Posterior cingulate gyrus (tissue), 11 donors: ENCODE results near the gene SRP72.
"Not testable (repeated sequence)": the region's sequence is repeated elsewhere in the genome, so short reads cannot be mapped to it uniquely, and the experiment has no call there.

ENCODE experiments used
- DNase-seq, 10 donors: peaks; one replicate each; pipeline versions ENCODE4 v3.0.0 to v3.0.0-alpha.2; 2020 to 2021; ENCODE audit warnings: mixed read lengths in 3 of 10
- intact Hi-C: fragments of 100-400 bp; cut with DNase I; formaldehyde crosslinking; loops from one replicate; pipeline ENCODE4 v1.15.1; 2023

SRP72 gene

DNA sequence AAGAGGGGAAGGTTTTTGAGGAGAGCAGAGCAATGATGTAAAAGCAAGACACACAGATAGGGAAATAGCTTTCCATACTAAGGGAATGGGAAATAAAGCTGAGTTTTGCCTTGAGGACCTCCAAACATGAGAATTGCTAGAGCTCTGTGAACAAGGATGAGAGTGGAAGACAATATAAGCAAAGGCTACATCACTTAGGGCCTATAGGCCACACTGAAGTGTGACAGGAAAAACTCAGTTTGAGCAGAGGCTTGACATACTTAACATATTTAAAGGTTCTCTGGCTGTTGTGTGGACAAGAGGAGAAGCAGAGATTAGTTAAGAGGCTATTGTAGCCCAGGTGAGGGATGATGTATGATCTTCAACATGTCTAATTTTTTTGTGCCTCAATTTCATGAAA lies 5.3 kb upstream of the SRP72 start:
- no peak for DNase-seq
- intact Hi-C loops: no loop called here

DNA sequence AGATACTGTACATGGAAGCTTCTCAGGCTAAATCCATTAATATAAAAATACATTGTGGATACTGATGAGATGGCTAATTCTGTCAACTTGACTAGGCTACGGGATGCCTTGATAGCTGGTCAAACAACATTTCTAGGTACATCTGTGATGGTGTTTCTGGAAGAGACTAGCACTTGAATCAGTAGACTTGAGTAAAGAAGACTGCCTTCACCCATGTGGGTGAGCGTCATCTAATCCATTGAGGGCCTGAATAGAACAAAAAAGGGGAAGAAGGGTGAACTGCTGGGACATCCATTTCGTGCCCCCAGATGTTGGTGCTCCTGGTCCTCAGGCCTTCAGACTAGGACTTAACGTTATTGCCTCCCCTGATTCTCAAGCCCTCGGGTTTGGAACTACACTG lies 3.7 kb upstream of the SRP72 start:
- intact Hi-C loops: no loop called here
- no peak for DNase-seq

DNA sequence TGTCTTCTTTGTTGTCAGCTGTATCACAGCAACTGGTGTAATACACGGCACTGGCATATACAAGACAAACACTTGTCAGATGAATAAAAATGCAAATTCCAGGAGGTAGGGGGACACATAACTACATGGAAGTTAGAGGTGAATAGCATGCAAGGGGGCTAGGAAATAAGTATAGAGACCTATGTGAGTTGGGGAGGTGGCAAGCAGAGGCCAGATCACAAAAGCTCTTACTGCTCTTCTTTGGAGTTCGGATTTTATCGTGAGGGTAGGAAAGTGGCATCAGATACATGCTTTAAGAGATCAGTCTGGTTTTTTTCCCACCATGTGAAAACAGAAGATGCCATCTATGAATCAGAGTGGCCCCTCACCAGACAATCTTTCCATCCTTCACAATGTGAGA lies 2.8 kb upstream of the SRP72 start:
- DNase-seq: no peak
- intact Hi-C loops: no loop called here

DNA sequence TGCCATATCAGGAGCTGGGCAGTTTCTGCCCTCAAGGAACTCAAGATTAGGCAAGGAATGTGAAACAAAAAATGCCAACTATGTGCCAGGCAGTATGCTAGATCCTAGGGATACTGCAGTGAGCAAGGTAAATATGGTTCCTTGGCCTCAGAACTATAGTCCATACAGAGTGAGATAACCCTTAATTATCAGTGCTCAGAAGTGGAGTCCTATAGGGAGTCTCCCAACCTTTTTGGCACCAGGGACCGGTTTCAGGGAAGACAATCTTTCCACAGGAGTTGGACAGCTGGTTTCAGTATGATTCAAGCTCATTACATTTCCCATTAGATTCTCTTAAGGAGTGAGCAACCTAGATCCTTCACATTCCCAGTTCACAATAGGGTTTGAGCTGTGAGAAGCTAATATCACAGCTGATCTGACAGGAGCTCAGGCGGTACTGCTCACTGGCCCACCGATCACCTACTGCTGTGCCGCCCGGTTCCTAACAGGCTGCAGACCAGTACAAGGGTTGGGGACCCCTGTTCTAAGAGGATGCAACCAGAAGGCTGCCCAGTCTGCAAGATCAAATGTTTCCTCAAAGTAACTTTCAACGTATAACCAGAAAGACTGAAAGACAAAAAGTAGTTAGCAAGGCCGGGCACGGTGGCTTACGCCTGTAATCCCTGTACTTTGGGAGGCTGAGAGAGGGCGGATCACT lies 1.7 kb upstream of the SRP72 start:
- no peak for DNase-seq
- intact Hi-C loops: loop anchor here (5.0 kb wide), 1 partner anchor 33 kb away; no protein-coding TSS in a partner anchor

DNA sequence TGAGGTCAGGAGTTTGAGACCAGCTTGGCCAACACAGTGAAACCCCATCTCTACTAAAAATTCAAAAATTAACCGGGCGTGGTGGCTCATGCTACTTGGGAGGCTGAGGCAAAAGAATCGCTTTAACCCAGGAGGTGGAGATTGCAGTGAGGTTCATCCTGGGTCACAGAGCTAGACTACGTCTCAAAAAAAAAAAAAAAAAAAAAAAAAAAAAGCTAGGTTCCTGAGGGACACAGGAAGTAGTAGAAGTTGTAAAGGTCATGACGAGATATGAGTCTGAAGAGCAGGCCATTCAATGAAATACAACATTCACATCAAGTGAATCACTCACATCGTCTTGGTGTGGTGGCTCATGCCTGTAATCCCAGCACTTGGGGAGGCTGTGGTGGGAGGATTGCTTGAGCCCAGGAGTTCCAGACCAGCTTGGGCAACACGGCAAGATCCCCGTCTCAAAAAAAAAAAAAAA lies 1.1 kb upstream of the SRP72 start:
- intact Hi-C loops: loop anchor here (5.0 kb wide), 1 partner anchor 34 kb away; no protein-coding TSS in a partner anchor
- DNase-seq: not testable (repeated sequence)

DNA sequence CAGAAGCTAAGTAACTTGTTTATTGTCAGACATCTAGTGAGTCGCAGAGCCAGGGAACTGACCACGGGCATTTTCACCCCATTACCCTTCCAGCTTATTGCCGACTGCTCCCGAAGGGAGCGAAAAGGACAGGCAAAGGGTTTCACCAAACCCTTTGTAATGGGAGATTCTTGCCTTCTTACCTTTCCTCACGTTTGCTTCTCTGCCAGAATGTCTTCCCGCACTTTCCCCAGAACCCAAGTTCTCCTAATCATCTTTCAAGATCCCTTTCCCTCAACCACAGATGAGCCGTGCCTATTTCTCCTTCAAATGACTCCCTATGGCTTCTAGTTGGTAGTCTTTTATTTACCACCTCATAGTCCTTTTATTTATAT lies 520 bp upstream of the SRP72 start:
- DNase-seq: no peak
- intact Hi-C loops: loop anchor here (5.0 kb wide), 1 partner anchor 35 kb away; no protein-coding TSS in a partner anchor

DNA sequence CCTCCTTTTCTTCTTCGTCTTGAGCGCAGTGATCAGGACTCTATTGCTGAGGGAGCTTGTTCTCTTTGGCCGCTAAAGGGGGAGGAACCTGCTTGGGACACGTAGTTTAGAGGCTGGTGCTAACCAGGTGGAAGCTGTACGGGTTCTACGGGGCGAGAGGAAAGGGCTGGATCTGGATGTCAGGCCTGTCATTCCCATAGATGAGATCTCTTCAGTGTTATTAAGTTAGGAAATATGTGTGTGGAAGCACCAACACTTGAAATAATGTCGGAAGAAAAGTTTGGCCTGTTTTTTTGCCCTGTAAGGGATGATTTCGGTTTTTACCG lies 643 bp downstream of the SRP72 start:
- DNase-seq: no peak
- intact Hi-C loops: loop anchor here (2.0 to 5.0 kb wide), 2 partner anchors 36 to 77 kb away; no protein-coding TSS in a partner anchor

DNA sequence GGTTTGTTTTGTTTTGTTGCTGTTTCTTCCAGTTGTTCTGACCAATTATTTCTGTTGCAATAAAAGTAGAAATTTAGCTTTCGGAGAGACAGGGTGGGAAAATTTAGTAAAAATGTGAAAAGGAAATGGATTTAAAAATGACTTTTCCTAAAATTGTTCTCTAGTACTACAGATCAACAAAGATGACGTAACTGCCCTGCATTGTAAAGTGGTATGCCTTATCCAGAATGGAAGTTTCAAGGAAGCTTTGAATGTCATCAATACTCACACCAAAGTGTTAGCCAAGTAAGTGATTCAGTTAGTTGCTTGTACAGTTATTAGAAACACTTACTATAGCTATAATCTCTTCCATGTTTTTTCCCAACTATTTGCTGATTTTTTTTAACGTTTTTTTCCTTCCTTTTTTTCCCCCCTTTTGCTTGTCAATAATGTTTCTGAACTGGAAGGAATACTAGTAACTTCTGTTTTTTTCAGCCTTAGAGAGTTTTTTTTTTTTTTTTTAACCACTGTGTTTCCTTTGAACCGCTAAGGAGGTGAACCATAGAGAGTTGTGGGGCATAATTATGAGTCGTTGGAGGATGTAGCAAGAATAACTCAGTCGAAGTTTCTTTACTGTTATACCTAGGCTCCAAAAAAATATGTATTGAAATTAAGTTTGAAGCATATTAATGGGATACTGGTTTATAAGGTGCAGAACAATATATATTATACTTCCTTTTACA lies 2.2 kb downstream of the SRP72 start:
- intact Hi-C loops: loop anchor here (2.0 to 5.0 kb wide), 2 partner anchors 37 to 75 kb away; no protein-coding TSS in a partner anchor
- DNase-seq: no peak

DNA sequence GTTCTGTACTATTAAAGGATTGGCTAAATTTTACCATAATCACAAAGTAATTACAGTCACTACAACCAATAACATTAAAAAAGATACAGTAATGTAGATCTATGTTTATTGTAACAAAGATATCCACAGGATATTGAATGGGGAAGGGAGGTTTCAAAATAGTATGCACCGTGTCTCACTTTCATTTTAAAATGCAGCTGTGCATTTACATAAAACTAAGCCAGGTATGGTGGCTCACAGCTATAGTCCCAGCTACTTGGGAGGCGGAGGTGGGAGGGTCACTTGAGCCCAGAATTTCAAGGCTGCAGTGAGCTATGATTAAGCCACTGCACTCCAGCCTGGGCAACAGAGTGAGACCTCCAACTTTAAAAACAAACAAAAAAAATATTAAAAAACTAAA lies 8.5 kb downstream of the SRP72 start:
- intact Hi-C loops: no loop called here
- no peak for DNase-seq

DNA sequence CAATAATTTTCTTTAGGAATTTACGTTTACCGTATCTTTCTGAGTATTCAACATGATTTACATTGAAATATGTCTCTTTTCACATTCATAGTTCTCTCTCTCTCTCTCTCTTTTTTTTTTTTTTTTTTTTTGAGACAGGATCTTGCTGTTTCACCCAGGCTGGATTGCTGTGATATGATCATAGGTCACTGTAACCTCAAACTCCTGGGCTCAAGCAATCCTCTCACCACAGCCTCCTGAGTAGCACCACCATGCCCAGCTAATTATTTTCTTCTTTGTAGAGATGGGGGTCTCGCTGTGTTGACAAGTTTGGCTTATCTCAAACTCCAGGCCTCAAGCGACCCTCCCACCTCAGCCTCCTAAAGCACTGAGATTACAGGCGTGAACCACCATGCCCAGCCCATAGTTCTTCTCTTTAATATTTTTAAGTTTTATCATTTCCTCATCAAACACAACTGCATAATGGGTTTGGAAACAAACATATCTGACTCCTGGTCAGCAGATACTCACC lies 9.8 kb downstream of the SRP72 start:
- intact Hi-C loops: no loop called here
- no peak for DNase-seq

DNA sequence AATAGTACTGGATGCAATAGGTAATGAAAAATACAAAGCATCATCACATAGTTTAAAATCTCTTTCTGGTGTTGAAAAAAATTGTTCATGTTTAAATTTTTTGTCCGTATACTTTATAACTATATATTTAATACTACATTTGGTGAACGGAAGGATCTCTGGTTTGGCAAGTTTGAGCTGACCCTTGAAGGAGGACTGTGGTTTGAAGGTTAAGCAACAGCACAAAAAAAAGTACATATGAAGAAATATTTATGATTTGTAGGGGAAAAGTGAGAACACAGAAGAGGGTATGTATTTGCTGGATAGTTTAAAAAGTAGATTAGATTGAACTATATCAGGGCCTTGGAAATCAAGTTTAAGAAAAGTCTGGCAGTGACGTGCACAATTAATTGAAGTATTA lies 13.3 kb downstream of the SRP72 start:
- intact Hi-C loops: no loop called here
- no peak for DNase-seq

DNA sequence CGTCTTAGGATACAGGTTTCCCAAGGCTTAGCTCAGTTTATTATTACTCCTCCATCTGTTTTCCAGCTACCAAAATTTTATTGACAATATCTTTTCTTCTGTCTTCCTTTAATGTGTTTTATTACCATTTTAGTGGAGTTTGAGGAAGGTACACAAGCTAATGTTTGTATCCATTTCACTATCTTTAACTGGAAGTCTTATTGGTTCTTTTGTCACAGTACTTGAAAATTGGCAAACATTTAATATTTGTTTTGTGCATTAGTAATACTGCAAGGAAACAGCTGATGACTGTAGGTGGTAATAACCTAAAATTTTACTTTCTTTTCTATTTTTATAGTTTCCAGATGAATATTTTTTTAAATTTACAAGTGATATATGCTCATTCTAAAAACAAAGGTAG lies 28.8 kb downstream of the SRP72 start:
- DNase-seq: no peak
- intact Hi-C loops: no loop called here

DNA sequence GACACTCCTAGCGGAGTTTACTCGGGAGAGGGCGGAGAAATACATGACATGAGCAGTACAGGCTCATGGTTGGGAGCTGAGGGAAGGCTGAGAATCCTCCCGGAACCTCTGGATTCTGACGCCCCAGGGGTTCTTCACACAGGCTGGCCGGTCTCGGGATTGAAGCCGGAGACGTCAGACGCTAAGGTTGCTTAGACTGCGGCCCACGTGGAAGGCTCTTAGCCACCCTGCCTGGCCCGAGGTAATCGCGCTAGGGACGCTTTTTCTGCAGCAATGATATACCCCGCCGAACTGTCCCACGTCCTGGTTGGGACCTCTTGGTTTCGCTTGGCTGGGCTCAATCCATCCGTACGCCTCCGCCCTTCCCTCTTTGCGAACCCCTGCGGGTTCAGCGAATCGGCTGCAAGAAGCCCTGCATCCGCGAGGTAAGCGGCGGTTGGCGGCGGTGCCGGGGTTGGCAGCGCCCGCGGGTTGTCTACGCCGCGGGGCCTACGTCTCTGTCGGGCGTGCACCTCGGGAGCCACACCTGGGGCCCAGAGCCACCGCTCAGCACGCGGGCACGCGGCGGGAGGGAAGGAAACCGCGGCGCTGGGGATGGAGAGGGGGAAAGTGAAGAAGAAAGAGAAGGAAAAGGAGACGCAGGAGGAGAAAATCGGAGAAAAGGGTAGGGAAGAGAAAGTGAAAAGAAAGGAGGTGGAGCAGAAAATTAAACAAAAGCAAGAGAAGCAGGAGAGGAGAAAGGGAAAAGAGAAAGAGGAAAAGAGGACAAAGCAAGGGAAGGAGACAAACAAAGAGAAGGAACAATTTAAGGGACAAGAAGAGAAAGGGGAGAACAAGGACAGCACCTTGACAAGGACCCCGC lies 38.1 kb downstream of the SRP72 start, which contains the start of gene ARL9:
TSS of gene ARL9 (plus strand) at position 523 of the 862 bp plus-strand sequence. CDS start at position 595, 72 bp downstream.
- peak in 9 of 10 donors; percentile 27 to 91 (median 45) for DNase-seq
- intact Hi-C loops: no loop called here

DNA sequence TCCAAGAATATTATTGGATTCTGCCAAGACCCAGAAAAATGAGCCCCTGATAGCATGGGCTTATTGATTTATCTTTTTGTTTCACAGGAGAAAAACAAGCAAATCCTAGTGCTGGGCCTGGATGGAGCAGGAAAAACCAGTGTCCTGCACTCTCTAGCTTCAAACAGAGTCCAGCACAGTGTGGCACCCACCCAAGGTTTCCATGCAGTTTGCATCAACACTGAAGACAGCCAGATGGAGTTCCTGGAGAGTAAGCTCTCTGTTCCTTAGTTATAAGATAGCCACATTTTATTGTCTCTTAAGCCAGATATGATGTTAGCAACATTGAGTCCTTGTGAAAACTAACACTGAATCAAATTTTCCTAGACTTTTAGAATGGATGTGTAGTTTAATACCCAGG lies 43.7 kb downstream of the SRP72 start:
- DNase-seq: peak in 2 of 10 donors; percentile 53 to 56
- intact Hi-C loops: no loop called here

DNA sequence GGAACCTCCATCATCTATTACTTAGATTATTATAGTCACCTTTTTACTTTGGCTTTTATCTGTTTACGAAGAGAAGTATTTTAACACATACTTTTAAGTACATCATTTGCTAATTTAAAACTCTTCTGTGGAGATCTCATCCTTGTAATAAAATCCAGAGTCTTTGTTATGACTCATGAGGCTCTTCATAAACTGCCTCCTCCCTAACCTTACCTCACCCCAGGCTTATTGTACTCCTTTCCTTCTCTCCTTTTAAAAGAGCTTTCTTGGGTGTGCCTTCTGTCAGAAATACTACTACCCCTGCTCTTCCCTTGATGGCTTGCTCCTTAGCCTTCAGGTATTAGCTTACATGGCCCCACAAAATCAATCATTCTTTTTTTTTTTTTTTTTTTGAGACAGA lies 44.7 kb downstream of the SRP72 start:
- intact Hi-C loops: no loop called here
- DNase-seq: no peak

DNA sequence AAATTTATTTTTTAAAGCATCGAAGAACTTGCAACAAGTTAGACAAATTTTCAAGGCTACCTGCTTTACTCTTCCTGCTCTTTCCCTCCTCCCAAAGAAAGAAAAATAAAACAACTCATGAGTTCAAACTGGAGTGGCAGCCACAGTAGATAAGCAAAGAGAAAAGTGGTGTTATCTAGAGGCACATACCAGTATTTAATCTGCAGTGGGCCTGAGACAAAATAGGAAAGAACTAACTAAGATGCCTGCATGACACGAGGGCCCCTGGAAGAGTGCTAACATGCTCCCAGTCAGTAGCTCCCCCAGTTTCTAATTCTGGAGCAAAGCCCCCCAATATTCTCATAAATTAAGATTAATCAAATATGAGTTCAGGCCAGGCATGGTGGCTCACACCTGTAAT lies 46.1 kb downstream of the SRP72 start:
- intact Hi-C loops: no loop called here
- no peak for DNase-seq

DNA sequence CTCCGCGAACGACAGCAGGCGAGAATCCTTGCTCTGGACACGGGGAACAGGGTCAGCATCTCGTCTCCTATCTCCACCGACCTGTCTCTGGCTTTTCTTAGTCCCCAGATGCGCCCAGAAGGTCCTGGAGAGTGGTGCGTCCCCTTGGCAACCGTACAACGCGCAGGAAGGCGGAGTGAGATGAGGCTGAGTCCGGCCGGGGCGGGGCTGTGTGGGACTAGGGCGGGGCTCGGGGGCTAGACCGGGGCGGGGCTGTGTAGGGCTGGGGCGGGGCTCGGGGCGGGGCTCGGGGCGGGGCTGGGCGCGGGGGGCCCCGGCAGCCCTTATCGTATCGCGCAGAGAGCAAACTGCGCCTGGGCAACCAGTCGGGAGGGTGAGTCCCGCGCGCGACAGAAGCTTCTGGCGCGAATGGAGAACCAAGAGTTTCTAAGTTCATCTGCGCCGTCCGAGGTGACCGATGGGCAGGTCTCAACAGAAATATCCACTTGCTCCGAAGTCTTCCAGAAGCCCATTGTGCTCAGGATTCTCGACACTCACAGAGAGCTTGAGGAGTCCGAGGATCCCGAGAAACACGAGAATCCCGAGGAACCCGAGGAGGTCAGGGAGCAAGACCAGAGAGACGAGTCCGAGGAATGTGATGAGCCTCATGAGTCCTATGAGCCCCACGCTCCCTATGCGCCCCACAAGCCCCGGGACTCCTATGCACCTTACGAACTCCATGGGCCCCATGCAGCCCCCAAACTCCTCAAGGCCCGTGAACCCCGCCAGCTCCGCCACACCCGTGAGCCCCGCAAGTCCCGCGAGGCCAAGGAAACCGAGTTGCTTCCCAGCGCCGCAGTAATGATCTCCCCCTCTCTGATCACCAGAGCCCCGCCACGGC lies 63.1 kb downstream of the SRP72 start:
- intact Hi-C loops: no loop called here
- peak; percentile 73 to 98 (median 82) for DNase-seq

DNA sequence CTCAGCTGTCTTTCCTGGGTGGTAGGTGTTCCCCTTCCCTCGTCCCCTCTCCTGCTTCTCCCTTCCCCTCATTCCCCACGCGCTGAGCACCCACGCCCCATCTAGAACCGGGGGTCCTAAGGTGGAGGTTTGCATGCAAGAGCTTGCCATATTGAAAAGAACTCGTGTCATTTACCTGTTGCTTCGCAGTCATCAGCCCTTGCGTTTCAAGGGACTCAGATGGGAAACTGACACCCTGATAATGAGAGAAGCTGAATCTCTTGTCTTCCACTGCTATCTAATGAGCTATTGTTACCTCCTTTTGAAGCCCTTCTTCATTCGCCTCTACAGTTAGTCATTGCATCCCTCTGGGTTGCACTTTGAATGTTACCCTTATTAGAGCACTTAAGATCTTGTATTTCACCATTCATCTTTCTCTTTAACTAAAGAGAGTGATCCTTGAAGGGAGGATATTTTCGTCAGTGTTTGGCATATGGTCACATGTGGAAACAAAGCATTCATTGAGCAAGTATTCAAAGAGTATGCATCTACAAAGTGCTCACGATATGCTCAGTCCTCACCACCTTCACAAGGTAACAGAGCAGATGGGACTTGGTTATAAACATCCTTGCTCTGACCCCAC lies 63.8 kb downstream of the SRP72 start:
- intact Hi-C loops: no loop called here
- DNase-seq: no peak

DNA sequence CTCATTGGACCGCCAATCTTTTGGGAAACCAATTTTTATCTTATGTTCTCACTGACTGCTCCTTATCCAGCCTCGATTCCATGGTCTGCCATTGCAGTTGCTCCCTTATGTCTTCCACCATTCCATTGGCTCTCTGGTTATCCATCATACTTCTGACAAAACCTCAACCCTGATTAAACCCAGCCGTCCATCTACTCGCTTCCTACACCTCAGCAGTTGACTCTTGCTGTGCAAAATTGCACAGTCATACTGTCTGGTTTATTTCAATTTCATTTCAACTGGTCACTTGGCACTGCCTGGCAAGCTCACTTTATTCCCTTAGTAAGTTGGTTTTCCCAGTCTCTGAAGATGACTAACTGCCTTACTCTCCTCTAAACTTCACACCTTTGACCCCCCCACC lies 64.4 kb downstream of the SRP72 start:
- intact Hi-C loops: no loop called here

More for the DNA sequence above, 64.4 kb downstream of the SRP72 start:
- no peak for DNase-seq
